ENCODE measurements around the gene PHACTR1. TPM values are rescaled to one million over a fixed set of nuclear protein-coding genes. Genes with fewer than 3 reads are reported as not detected.

Gene PHACTR1
- total and polyA plus RNA-seq, 3 donors from 2014 or later: 5.1 to 7.6 (median 6.5) TPM

DNA sequence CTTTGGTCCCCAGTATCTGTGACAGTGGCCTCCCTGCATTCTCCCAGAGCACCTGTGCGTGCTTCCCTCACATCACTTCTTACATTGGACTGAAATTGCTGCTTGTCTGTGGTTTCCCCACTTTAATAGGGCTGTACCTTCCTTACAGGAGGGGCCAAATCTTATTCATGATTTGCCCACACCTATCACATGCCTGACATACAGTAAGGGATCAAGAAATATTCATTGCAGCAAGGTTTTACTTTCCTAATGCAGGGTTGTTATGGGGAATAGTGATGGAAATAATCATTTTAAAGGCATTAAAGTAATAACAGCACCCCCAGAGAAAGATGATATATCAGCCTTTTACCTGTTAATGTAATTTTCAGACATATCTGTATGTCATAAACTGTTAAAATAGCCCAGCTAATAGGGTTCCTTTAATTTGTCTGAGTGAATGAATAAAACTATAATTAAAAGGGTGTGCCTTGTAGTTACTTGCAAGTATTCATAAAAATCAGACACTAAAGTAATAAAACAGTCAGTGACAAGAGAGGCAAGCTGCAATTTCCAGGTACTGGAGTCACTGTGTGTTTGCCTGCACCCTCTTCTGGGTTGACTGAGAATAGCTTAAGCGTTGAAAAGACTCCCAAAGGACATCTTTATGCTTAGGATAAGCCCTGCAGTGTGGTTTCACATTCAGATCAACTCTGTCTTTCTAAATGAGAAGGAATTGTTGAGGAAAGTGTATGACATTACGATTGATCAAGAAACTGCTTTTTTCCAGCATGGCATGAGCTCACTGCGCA lies 182.7 kb downstream of the PHACTR1 start:
- Histone ChIP-seq H3K9me3 (no peaks in the 10 kb centered on the region), H3K4me3 (no peak overlapping the region), H3K36me3 (ENCODE audit: low read depth, missing control alignments) (no peaks in the 10 kb centered on the region), H3K4me1 (no peaks in the 10 kb centered on the region), H3K27me3 (no peaks in the 10 kb centered on the region), H3K27ac (no peak overlapping the region)
- intact Hi-C loops (cut with DNase I; ENCODE audit: low total_unique reads): no loop called here
- WGBS, 2 donors: 83 to 88% methylated on average over 4 of the region's 4 CpGs
- no peak for DNase-seq
- TF ChIP-seq, protein P1, sequence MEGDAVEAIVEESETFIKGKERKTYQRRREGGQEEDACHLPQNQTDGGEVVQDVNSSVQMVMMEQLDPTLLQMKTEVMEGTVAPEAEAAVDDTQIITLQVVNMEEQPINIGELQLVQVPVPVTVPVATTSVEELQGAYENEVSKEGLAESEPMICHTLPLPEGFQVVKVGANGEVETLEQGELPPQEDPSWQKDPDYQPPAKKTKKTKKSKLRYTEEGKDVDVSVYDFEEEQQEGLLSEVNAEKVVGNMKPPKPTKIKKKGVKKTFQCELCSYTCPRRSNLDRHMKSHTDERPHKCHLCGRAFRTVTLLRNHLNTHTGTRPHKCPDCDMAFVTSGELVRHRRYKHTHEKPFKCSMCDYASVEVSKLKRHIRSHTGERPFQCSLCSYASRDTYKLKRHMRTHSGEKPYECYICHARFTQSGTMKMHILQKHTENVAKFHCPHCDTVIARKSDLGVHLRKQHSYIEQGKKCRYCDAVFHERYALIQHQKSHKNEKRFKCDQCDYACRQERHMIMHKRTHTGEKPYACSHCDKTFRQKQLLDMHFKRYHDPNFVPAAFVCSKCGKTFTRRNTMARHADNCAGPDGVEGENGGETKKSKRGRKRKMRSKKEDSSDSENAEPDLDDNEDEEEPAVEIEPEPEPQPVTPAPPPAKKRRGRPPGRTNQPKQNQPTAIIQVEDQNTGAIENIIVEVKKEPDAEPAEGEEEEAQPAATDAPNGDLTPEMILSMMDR (IDR thresholded peaks at IDR 0.05): no peak
- TF ChIP-seq POLR2A (IDR thresholded peaks at IDR 0.05): no peak

DNA sequence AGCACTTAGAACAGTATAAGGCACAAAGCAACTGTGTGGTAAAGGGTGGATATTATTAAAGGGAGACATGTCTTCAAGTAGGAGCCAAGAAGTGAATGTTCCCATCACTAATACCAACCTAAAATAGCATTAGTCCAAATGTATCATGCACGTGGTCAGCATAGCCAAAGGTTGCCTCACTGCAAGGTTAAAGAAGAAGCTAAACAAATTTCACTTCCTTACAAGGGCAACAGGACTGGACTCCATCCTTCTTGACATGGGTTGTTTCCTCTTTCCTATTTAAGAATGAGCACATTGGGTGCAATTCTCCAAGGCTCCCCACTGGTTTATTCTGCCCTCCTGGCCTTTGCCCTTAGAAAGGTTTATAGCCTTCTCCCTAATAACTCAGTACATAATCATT lies 186.7 kb downstream of the PHACTR1 start:
- H3K9me3 ChIP-seq: no peaks in the 10 kb centered on the region
- no peak overlapping the region for H3K4me3 ChIP-seq
- H3K4me1 ChIP-seq: no peaks in the 10 kb centered on the region
- H3K36me3 ChIP-seq (ENCODE audit: low read depth, missing control alignments): no peaks in the 10 kb centered on the region
- 40 to 42% methylated on average over 1 of the region's 1 CpG for WGBS, 2 donors
- intact Hi-C loops (cut with DNase I; ENCODE audit: low total_unique reads): no loop called here
- TF ChIP-seq POLR2A (IDR thresholded peaks at IDR 0.05): no peak
- TF ChIP-seq, protein P1 (IDR thresholded peaks at IDR 0.05): no peak
- DNase-seq: no peak
- H3K27ac ChIP-seq: no peak overlapping the region
- no peaks in the 10 kb centered on the region for H3K27me3 ChIP-seq

DNA sequence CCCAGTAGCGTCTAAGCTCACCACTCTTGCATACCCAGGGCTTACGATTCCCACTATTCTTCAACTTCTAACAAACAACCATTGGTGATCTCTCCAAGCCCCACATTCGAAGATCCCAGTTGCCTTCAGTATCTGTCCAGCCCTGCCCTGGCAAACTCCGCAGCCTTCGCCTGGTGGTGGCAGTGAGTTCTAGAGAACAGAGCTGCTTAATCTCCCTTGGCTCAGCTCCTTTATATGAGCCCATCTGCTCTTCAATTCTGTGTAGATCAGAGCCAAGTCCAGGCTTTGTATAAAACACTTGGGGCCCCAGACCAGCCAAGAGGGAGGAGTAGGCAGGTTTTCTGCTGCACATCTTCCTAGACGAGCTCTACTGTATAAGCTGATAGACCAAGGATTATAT lies 193.3 kb downstream of the PHACTR1 start:
- Histone ChIP-seq H3K36me3 (ENCODE audit: low read depth, missing control alignments) (no peaks in the 10 kb centered on the region), H3K4me1 (no peaks in the 10 kb centered on the region), H3K27me3 (no peaks in the 10 kb centered on the region), H3K9me3 (no peaks in the 10 kb centered on the region), H3K4me3 (no peak overlapping the region), H3K27ac (no peak overlapping the region)
- TF ChIP-seq POLR2A (IDR thresholded peaks at IDR 0.05): no peak
- TF ChIP-seq, protein P1 (IDR thresholded peaks at IDR 0.05): no peak
- DNase-seq: no peak
- 84 to 94% methylated on average over 6 of the region's 6 CpGs for WGBS, 2 donors
- intact Hi-C loops (cut with DNase I; ENCODE audit: low total_unique reads): loop anchor here (5.0 kb wide), 1 partner anchor 422 kb away; no protein-coding TSS in a partner anchor

DNA sequence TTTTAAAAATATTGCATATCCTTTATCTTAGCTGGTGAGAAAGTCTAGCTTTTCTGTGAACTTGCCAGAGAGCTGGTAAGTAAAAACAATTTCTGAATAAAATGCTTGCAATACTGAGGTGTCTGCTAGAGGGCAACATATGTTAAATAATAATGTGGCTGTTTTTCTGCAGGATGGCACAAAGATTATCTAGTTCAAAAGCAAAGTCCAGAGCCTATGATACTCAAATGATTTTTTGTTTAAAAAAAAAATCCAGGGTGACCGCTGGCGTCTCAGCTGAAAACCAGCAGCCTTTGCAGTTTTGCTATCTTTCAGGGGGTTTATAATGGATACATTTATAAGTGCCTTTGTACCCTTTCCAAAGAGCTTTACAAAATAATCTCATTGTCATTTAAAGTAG lies 194.9 kb downstream of the PHACTR1 start:
- Histone ChIP-seq H3K27ac (no peak overlapping the region), H3K36me3 (ENCODE audit: low read depth, missing control alignments) (no peaks in the 10 kb centered on the region), H3K9me3 (no peaks in the 10 kb centered on the region), H3K4me3 (no peak overlapping the region), H3K4me1 (no peaks in the 10 kb centered on the region), H3K27me3 (no peaks in the 10 kb centered on the region)
- 19 to 42% methylated on average over 2 of the region's 2 CpGs for WGBS, 2 donors
- intact Hi-C loops (cut with DNase I; ENCODE audit: low total_unique reads): loop anchor here (5.0 kb wide), 1 partner anchor 421 kb away; no protein-coding TSS in a partner anchor
- TF ChIP-seq, protein P1 (IDR thresholded peaks at IDR 0.05): peak; percentile 33 to 52 (median 48)
- TF ChIP-seq POLR2A (IDR thresholded peaks at IDR 0.05): no peak
- no peak for DNase-seq

DNA sequence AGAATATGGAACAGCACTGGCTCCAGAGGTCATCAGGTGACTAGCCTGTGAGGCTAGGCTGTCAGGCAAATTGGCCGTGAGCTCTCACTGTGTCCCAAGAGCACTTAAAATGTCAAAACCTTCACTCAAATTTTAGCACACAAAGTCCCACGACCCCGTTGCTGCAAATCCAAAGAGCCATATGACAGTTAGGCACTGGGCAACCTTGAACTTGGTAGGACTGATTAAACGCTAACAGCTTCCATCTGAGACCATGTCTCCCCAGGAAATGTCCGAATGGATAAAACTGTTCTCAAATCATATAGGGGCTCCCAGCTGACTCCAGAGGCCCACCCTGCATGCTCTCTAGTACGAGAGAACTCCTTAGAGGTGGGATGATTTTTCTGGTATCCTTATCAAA lies 196.6 kb downstream of the PHACTR1 start:
- no peaks in the 10 kb centered on the region for H3K4me1 ChIP-seq
- TF ChIP-seq, protein P1 (IDR thresholded peaks at IDR 0.05): no peak
- TF ChIP-seq POLR2A (IDR thresholded peaks at IDR 0.05): no peak
- H3K9me3 ChIP-seq: no peaks in the 10 kb centered on the region
- no peak overlapping the region for H3K27ac ChIP-seq
- WGBS, 2 donors: 78 to 84% methylated on average over 6 of the region's 6 CpGs
- H3K27me3 ChIP-seq: no peaks in the 10 kb centered on the region
- H3K4me3 ChIP-seq: no peak overlapping the region
- no peak for DNase-seq
- intact Hi-C loops (cut with DNase I; ENCODE audit: low total_unique reads): loop anchor here (5.0 kb wide), 1 partner anchor 419 kb away; no protein-coding TSS in a partner anchor
- H3K36me3 ChIP-seq (ENCODE audit: low read depth, missing control alignments): no peaks in the 10 kb centered on the region

Data from testis (tissue), 3 donors.